Keratinocyte (primary cell): ENCODE data around the gene CCDC182. TPM values are rescaled to one million over a fixed set of nuclear protein-coding genes. Genes with fewer than 3 reads are reported as not detected.

Experiments used
- DNase-seq: peaks from one replicate; pipeline ENCODE4 v3.0.0-alpha.2; 2011; ENCODE audit warnings: low read depth, missing footprints, low spot score
- FAIRE-seq: peaks from 2 replicates; lab custom pipeline; 2011; peaks lifted over from hg19 to GRCh38; lab: Jason Lieb, UNC
- H2AFZ ChIP-seq: 2 replicates; pipeline ENCODE4 v1.6.0; 2012; ENCODE audit warnings: low read length, control low read depth, inconsistent platforms; ENCODE audit not compliant: control insufficient read depth
- H3K27ac ChIP-seq: 2 replicates; pipeline ENCODE4 v1.5.1; 2011; ENCODE audit warnings: low read length; ENCODE audit not compliant: control insufficient read depth, insufficient read depth
- H3K27me3 ChIP-seq: 3 replicates; pipeline ENCODE4 v1.6.0; 2011; ENCODE audit warnings: low read length; ENCODE audit not compliant: control insufficient read depth, insufficient read depth; ENCODE audit errors: extremely low read depth
- H3K36me3 ChIP-seq, 2 experiments: 2 replicates in 1 of 2; 3 replicates in 1 of 2; pipeline ENCODE4 v1.5.1; 2011; ENCODE audit warnings: low read length in 2 of 2, mild to moderate bottlenecking in 1 of 2; ENCODE audit not compliant: control insufficient read depth in 2 of 2, insufficient read depth in 2 of 2; ENCODE audit errors: extremely low read depth in 1 of 2
- H3K4me1 ChIP-seq: 3 replicates; pipeline ENCODE4 v1.5.1; 2011; ENCODE audit warnings: low read length; ENCODE audit not compliant: control insufficient read depth, insufficient read depth; ENCODE audit errors: extremely low read depth
- H3K4me2 ChIP-seq: 3 replicates; pipeline ENCODE4 v1.6.0; 2011; ENCODE audit warnings: low read depth, low read length; ENCODE audit not compliant: control insufficient read depth, insufficient read depth; ENCODE audit errors: extremely low read depth
- H3K4me3 ChIP-seq, 3 experiments: fragments of 200-600 bp in 1 of 3; sonication (generic) in 1 of 3; 2 replicates in 2 of 3; 3 replicates in 1 of 3; pipeline ENCODE4 v1.5.1; 2011 to 2016; ENCODE audit warnings: low read length in 3 of 3, mild to moderate bottlenecking in 3 of 3, control low read depth in 2 of 3, inconsistent platforms in 1 of 3, low read depth in 1 of 3, mixed read lengths in 1 of 3, mixed run types in 1 of 3, moderate library complexity in 1 of 3; ENCODE audit not compliant: control insufficient read depth in 2 of 3, insufficient read depth in 2 of 3; ENCODE audit errors: extremely low read depth in 1 of 3
- H3K79me2 ChIP-seq: 2 replicates; pipeline ENCODE4 v1.6.0; 2012; ENCODE audit warnings: low read length; ENCODE audit not compliant: control insufficient read depth, insufficient read depth
- H3K9ac ChIP-seq: 3 replicates; pipeline ENCODE4 v1.6.0; 2011; ENCODE audit warnings: low read length; ENCODE audit not compliant: control insufficient read depth, insufficient read depth; ENCODE audit errors: extremely low read depth
- H3K9me1 ChIP-seq: 3 replicates; pipeline ENCODE4 v1.6.0; 2011; ENCODE audit warnings: low read length; ENCODE audit not compliant: control insufficient read depth, insufficient read depth; ENCODE audit errors: extremely low read depth
- H3K9me3 ChIP-seq: 2 replicates; pipeline ENCODE4 v1.5.1; 2012; ENCODE audit warnings: low read depth, low read length; ENCODE audit not compliant: control insufficient read depth
- H4K20me1 ChIP-seq: 3 replicates; pipeline ENCODE4 v1.6.0; 2011; ENCODE audit warnings: low read length; ENCODE audit not compliant: control insufficient read depth, insufficient read depth; ENCODE audit errors: extremely low read depth
- CTCF ChIP-seq, 3 experiments: IDR thresholded peaks in 1 of 3; conservative IDR thresholded peaks in 1 of 3; optimal IDR thresholded peaks in 1 of 3; 2 replicates in 2 of 3; 3 replicates in 1 of 3; pipeline versions ENCODE3 to v1.5.1; 2011; ENCODE audit warnings: low read length in 3 of 3, mild to moderate bottlenecking in 3 of 3, moderate library complexity in 2 of 3, control low read depth in 1 of 3, inconsistent platforms in 1 of 3; ENCODE audit not compliant: insufficient read depth in 2 of 3; ENCODE audit errors: extremely low read depth in 1 of 3
- EZH2 ChIP-seq: IDR thresholded peaks from one replicate; pipeline ENCODE4 v1.6.1; 2012; ENCODE audit warnings: inconsistent platforms, mild to moderate bottlenecking, low read length, moderate library complexity
- dilution Hi-C: fragments of 300-500 bp; cut with MboI; formaldehyde crosslinking; loops from one replicate; pipeline ENCODE4 v1.7.0; 2020; ENCODE audit warnings: low sequenced_read_pairs; ENCODE audit not compliant: extremely low pct_ligation_motif_present
- polyA plus RNA-seq, 5 experiments: library from polyadenylated mRNA; depleted of rRNA in 3 of 5; stranded (reverse) in 3 of 5; stranded (forward) in 1 of 5; unstranded in 1 of 5; fragments of >200 nt; gene quantifications; 1 replicate in 1 of 5; 2 replicates in 3 of 5; 3 replicates in 1 of 5; pipeline versions ENCODE4 v1.2.1 to v1.2.3, GENCODE V29; 2011 to 2012; ENCODE audit warnings: missing spikeins in 2 of 5, low read depth in 1 of 5, low replicate concordance in 1 of 5

CCDC182 gene
- polyA plus RNA-seq, 1 donor (not counting 4 experiments of a cell fraction or from before 2014, with no cell fraction given), result not detected

- Histone ChIP-seq H3K4me1 (no peaks in the 10 kb centered on the region), H2AFZ (no peak overlapping the region), H3K27ac (no peak overlapping the region), H3K79me2 (no peaks in the 10 kb centered on the region), H4K20me1 (no peaks in the 10 kb centered on the region), H3K36me3 (no peaks in the 10 kb centered on the region), H3K4me3 (no peak overlapping the region), H3K9ac (no peak overlapping the region), H3K9me1 (no peaks in the 10 kb centered on the region), H3K4me2 (no peak overlapping the region), H3K27me3 (peaks cover 29% of the 10 kb centered on the region), H3K9me3 (no peaks in the 10 kb centered on the region)
- DNase-seq, result no peak
- no peak for TF ChIP-seq CTCF (optimal IDR thresholded peaks at IDR 0.05 in 1 of 3, IDR thresholded peaks at IDR 0.05 in 1 of 3, conservative IDR thresholded peaks at IDR 0.05 in 1 of 3; ENCODE audit: extremely low read depth in 1 of 3, insufficient read depth in 2 of 3, low read length in 3 of 3)
- TF ChIP-seq EZH2, result no peak
- dilution Hi-C loops, result no loop called here
- no peak for FAIRE-seq
These were observed 4.6 kb upstream of the CCDC182 start for GRCh38 chr17:57749701-57750100.

- no peaks in the 10 kb centered on the region for H4K20me1 ChIP-seq
These were observed 2.3 kb upstream of the CCDC182 start for GRCh38 chr17:57747221-57748017.

More at GRCh38 chr17:57747221-57748017, 2.3 kb upstream of the CCDC182 start:
- Histone ChIP-seq H3K27me3 (peaks cover 30% of the 10 kb centered on the region), H3K4me3 (no peak overlapping the region), H3K9ac (no peak overlapping the region), H3K4me2 (no peak overlapping the region), H3K9me3 (no peaks in the 10 kb centered on the region), H3K36me3 (no peaks in the 10 kb centered on the region), H3K79me2 (no peaks in the 10 kb centered on the region), H3K4me1 (no peaks in the 10 kb centered on the region), H3K9me1 (no peaks in the 10 kb centered on the region), H2AFZ (no peak overlapping the region), H3K27ac (no peak overlapping the region)
- FAIRE-seq, result no peak
- dilution Hi-C loops, result no loop called here
- DNase-seq, result peak; percentile 15
- TF ChIP-seq CTCF (optimal IDR thresholded peaks at IDR 0.05 in 1 of 3, IDR thresholded peaks at IDR 0.05 in 1 of 3, conservative IDR thresholded peaks at IDR 0.05 in 1 of 3; ENCODE audit: extremely low read depth in 1 of 3, insufficient read depth in 2 of 3, low read length in 3 of 3), result peak; percentile 75 to 90 (median 80)
- TF ChIP-seq EZH2, result no peak
